ENCODE data around the gene ENTPD1.
"Not testable (repeated sequence)": the region's sequence is repeated elsewhere in the genome, so short reads cannot be mapped to it uniquely, and the experiment has no call there.

Gene ENTPD1

GRCh38 chr10:95759233-95759826 is 3.4 kb downstream of the ENTPD1 start:
- DNase-seq (ENCODE audit: low read depth, low spot score) = no peak

GRCh38 chr10:95761939-95762492 is 6.1 kb downstream of the ENTPD1 start:
- DNase-seq (ENCODE audit: low read depth, low spot score) = no peak

- no peak for DNase-seq (ENCODE audit: low read depth, low spot score)
These were observed 12.1 kb downstream of the ENTPD1 start for GRCh38 chr10:95767884-95768556.

GRCh38 chr10:95770084-95770720 is 14.2 kb downstream of the ENTPD1 start:
- DNase-seq (ENCODE audit: low read depth, low spot score) = no peak

- not testable (repeated sequence) for DNase-seq (ENCODE audit: low read depth, low spot score)
These were observed 17.5 kb downstream of the ENTPD1 start for GRCh38 chr10:95773454-95773853.

GRCh38 chr10:95777638-95778037 is 21.7 kb downstream of the ENTPD1 start:
- DNase-seq (ENCODE audit: low read depth, low spot score) = not testable (repeated sequence)

- DNase-seq (ENCODE audit: low read depth, low spot score) = no peak
These were observed 26.4 kb downstream of the ENTPD1 start for GRCh38 chr10:95782318-95782717.

- no peak for DNase-seq (ENCODE audit: low read depth, low spot score)
These were observed 27.8 kb downstream of the ENTPD1 start for GRCh38 chr10:95783741-95784140.

- no peak for DNase-seq (ENCODE audit: low read depth, low spot score)
These were observed 28.4 kb downstream of the ENTPD1 start for GRCh38 chr10:95784279-95784913.

GRCh38 chr10:95785317-95785716 is 29.4 kb downstream of the ENTPD1 start:
- no peak for DNase-seq (ENCODE audit: low read depth, low spot score)

- DNase-seq (ENCODE audit: low read depth, low spot score) = no peak
These were observed 30.1 kb downstream of the ENTPD1 start for GRCh38 chr10:95785942-95786669.

- DNase-seq (ENCODE audit: low read depth, low spot score) = no peak
These were observed 31.5 kb downstream of the ENTPD1 start for GRCh38 chr10:95787447-95787846.

- DNase-seq (ENCODE audit: low read depth, low spot score) = peak; percentile 69
These were observed 32.9 kb downstream of the ENTPD1 start for GRCh38 chr10:95788830-95789229.

GRCh38 chr10:95789902-95790301 is 33.9 kb downstream of the ENTPD1 start:
- DNase-seq (ENCODE audit: low read depth, low spot score) = no peak

- no peak for DNase-seq (ENCODE audit: low read depth, low spot score)
These were observed 35.0 kb downstream of the ENTPD1 start for GRCh38 chr10:95790982-95791381.

- DNase-seq (ENCODE audit: low read depth, low spot score) = no peak
These were observed 35.5 kb downstream of the ENTPD1 start for GRCh38 chr10:95791425-95791979.

- no peak for DNase-seq (ENCODE audit: low read depth, low spot score)
These were observed 36.3 kb downstream of the ENTPD1 start for GRCh38 chr10:95792211-95792780.

- DNase-seq (ENCODE audit: low read depth, low spot score) = no peak
These were observed 36.9 kb downstream of the ENTPD1 start for GRCh38 chr10:95792874-95793285.

GRCh38 chr10:95793401-95794045 is 37.6 kb downstream of the ENTPD1 start:
- no peak for DNase-seq (ENCODE audit: low read depth, low spot score)

GRCh38 chr10:95794195-95794594 is 38.2 kb downstream of the ENTPD1 start:
- DNase-seq (ENCODE audit: low read depth, low spot score) = no peak

All from smooth muscle cell of the brain vasculature (primary cell).